GM10266 (cell line): Measurements from ENCODE around the gene DCDC2.

Experiments
- DNase-seq: peaks from one replicate; pipeline ENCODE4 v3.0.0; 2012; ENCODE audit errors: extremely low spot score
- CTCF ChIP-seq: IDR thresholded peaks from 2 replicates; pipeline ENCODE4 v1.5.1; 2012; ENCODE audit warnings: mild to moderate bottlenecking, low read depth; ENCODE audit not compliant: control insufficient read depth, insufficient read depth; ENCODE audit errors: missing control alignments

The DCDC2 gene

GRCh38 chr6:24139639-24140038 is 218.2 kb downstream of the DCDC2 start:
- no peak for DNase-seq
- no peak for TF ChIP-seq CTCF

GRCh38 chr6:24139080-24139479 is 218.8 kb downstream of the DCDC2 start:
- no peak for TF ChIP-seq CTCF
- DNase-seq, result no peak

GRCh38 chr6:24131751-24132150 is 226.1 kb downstream of the DCDC2 start:
- no peak for TF ChIP-seq CTCF
- no peak for DNase-seq

- no peak for TF ChIP-seq CTCF
- DNase-seq, result no peak
Observed at GRCh38 chr6:24127316-24127715, 230.5 kb downstream of the DCDC2 start.

GRCh38 chr6:24126586-24127192 is 231.2 kb downstream of the DCDC2 start:
- TF ChIP-seq CTCF, result no peak
- DNase-seq, result peak; percentile 64

GRCh38 chr6:24125980-24126379 is 231.9 kb downstream of the DCDC2 start, which contains the start of gene NRSN1:
NRSN1 (plus strand) TSS chr6:24126215; CDS start chr6:24134328, 8,113 bp downstream.
- peak; percentile 21 for DNase-seq

More at GRCh38 chr6:24125980-24126379, 231.9 kb downstream of the DCDC2 start, which contains the start of gene NRSN1:
- TF ChIP-seq CTCF, result no peak
